Left forelimb (tissue), 1 donor: ENCODE measurements around the gene TMSB15C.

Experiments
- DNase-seq: peaks from one replicate; pipeline ENCODE4 v3.0.0-alpha.2; 2018; ENCODE audit warnings: low spot score

The TMSB15C gene

GRCh38 chrX:104045642-104046041 is 30.4 kb downstream of the TMSB15C start:
- no peak for DNase-seq

- no peak for DNase-seq
Observed at GRCh38 chrX:104041003-104041402, 35.0 kb downstream of the TMSB15C start.

DNA sequence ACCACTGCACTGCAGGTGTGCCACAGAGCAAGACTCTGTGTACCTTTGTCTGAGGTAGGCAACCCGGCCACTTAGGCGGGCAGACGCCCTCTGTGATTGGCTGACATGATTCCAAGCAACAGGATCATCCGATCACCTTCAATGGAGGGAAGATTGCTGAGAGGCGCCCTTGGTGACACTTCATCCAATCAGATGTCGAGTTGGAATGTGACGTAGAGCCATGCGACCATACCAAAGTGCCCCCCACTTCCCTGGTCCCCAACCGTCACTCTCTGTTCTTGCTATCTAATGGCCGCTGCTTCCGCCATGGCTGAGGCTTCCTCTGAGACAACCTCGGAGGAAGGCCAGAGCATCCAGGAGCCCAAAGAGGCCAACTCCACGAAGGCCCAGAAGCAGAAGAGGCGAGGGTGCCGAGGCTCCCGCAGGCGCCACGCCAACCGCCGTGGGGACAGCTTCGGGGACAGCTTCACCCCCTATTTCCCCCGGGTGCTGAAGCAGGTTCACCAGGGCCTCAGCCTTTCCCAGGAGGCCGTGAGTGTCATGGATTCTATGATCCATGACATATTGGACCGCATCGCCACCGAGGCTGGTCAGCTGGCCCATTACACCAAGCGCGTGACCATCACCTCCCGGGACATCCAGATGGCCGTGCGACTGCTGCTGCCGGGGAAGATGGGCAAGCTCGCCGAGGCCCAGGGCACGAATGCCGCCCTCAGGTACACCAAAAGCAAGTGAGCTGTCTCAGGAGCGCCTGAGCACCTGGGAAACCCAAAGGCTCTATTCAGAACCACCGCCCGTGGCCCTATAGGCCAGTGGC is 36.1 kb downstream of the TMSB15C start, which contains the start of gene H2BW2:
Gene H2BW2 (plus strand): TSS at position 268 of the 817 bp plus-strand sequence. CDS start 39 bp downstream, at position 307.
- DNase-seq = no peak
